Activated naive CD4-positive, alpha-beta T cell treated with anti-CD3 and anti-CD28 coated beads, Interleukin-2, amount 50 U/mL, for 72 hours (primary cell): ENCODE data around the gene RASSF3. TPM values are rescaled to one million over a fixed set of nuclear protein-coding genes. Genes with fewer than 3 reads are reported as not detected.
"Not testable (repeated sequence)": the region's sequence is repeated elsewhere in the genome, so short reads cannot be mapped to it uniquely, and the experiment has no call there.

ENCODE experiments used
- ATAC-seq, 2 donors: fragments of 150-1000 bp; cut with Tn5 transposase; 2 replicates each; pipeline ENCODE4 v1.10.0; 2021; ENCODE audit warnings: mild to moderate bottlenecking in 2 of 2, moderate library complexity in 2 of 2
- DNase-seq, 2 donors: peaks; one replicate each; pipeline ENCODE4 v3.0.0; 2021 to 2022; ENCODE audit warnings: low spot score in 2 of 2
- H3K27ac Mint-ChIP-seq, 2 donors: one replicate each; pipeline ENCODE4 v1.8.0; 2022; ENCODE audit warnings: mild to moderate bottlenecking in 2 of 2, mixed read lengths in 2 of 2
- H3K36me3 Mint-ChIP-seq, 2 donors: one replicate each; pipeline ENCODE4 v1.8.0; 2022; ENCODE audit warnings: mixed read lengths in 2 of 2
- H3K9me3 Mint-ChIP-seq, 2 donors: one replicate each; pipeline ENCODE4 v1.8.0; 2022; ENCODE audit warnings: mixed read lengths in 2 of 2
- total RNA-seq, 2 donors: library from RNA; stranded (reverse); gene quantifications; one replicate each; pipeline ENCODE4 v1.2.3, GENCODE V29; 2022

Gene RASSF3
- total RNA-seq, 2 donors from 2014 or later, result 23.4 to 36.0 TPM

DNA sequence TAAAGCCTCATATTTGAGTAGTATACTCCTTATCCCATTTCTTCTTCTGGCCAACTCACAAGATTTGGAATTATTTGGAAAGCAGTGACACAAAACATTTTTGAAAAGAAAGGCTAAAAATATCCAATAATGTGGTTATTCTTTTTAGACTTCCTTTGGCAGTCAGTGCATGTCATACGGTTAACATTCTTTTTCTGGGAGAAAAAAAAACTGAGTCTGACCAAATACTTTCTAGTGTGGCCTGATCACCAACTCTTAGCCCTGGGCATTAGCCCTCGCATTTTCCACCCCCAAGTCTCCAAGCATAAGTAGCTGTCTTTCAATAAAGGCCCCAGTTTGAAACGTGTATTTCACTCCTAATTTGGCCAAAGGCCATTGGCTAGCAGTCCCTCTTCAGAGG is 5.9 kb downstream of the RASSF3 start:
- DNase-seq, result no peak
- Mint-ChIP-seq H3K9me3 (no peaks in the 10 kb centered on the region), H3K27ac (peak overlapping the region in 1 of 2 donors; percentile 45), H3K36me3 (peaks cover 11 to 38% of the 10 kb centered on the region in 2 donors)
- no peak for ATAC-seq

GRCh38 chr12:64618953-64619590 is 8.8 kb downstream of the RASSF3 start:
- no peaks in the 10 kb centered on the region for H3K9me3 Mint-ChIP-seq
- ATAC-seq (peak in 1 of 2 donors; percentile 41), DNase-seq (no peak)
- H3K36me3 Mint-ChIP-seq, result peaks cover 0 to 28% of the 10 kb centered on the region in 2 donors
- H3K27ac Mint-ChIP-seq, result peak overlapping the region in 1 of 2 donors; percentile 90

GRCh38 chr12:64621257-64621942 is 11.1 kb downstream of the RASSF3 start:
- Mint-ChIP-seq H3K36me3 (peaks cover 0 to 10% of the 10 kb centered on the region in 2 donors), H3K9me3 (no peaks in the 10 kb centered on the region), H3K27ac (peak overlapping the region in 1 of 2 donors; percentile 22)
- no peak for DNase-seq
- ATAC-seq, result no peak

- no peaks in the 10 kb centered on the region for H3K9me3 Mint-ChIP-seq
- H3K36me3 Mint-ChIP-seq, result peaks cover 0 to 13% of the 10 kb centered on the region in 2 donors
- H3K27ac Mint-ChIP-seq, result no peak overlapping the region
- no peak for DNase-seq
- ATAC-seq, result no peak
Observed at GRCh38 chr12:64624035-64624434, 13.7 kb downstream of the RASSF3 start.

DNA sequence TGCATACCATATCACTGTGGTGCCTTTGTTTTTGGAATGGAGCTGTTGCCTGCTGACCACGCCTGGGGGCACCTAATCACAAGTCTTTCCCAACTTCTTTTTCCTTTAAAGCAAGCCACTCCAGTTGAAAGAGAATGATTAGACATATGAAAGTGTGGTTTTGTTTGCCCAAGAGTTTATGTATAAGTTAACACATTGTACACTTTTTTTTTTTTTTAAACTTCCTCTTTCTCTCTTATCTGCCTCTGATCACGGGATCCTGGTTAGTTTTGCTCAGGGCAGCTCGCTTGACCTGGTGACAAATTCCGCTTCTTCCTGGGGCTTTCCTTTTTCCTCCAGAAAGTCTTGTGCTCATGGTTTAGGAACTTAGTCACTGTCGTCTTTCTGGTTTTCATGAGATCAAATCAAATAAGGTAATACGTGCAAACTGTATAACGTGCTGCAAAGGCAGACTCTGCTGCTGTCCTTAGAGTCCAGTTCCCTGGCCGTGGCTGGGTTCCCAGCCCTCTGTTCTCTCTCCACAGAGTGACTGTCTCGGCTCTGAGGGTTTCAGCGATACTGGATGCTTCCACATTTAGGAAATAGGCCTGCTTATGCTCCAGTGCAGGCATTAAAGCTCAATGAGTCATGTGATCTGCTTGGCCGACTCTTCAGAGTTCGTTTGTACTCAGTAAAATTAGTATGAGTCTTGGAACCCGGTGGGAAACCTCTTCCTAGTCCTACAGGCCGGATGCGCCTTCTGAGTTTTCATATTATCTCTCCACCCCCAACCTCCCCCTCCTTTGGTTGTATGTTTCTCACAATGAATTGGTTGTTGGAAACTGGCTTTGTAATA is 15.2 kb downstream of the RASSF3 start:
- DNase-seq (peak; percentile 31 to 64), ATAC-seq (peak; percentile 87)
- peaks cover 0 to 2% of the 10 kb centered on the region in 2 donors for H3K9me3 Mint-ChIP-seq
- peak overlapping the region; percentile 79 to 98 for H3K27ac Mint-ChIP-seq
- H3K36me3 Mint-ChIP-seq, result peaks cover 3 to 16% of the 10 kb centered on the region in 2 donors

DNA sequence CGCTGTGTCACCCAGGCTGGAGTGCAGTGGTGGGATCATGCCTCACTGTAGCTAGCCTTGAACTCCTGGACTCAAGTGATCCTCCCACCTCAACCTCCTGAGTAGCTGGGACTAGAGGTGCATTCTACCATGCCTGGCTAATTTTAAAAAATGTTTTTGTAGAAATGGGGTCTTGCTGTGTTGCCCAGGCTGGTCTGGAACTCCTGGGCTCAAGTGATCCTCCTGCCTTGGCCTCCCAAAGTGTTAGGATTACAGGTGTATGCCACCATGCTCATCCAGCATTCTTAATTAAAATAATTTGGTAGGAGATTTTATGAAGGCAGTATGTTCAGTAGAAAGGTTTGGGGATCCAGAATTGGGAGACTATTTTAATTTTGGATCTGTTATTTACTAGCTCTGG is 16.3 kb downstream of the RASSF3 start:
- peaks cover 12 to 27% of the 10 kb centered on the region in 2 donors for H3K36me3 Mint-ChIP-seq
- not testable (repeated sequence) for ATAC-seq, H3K27ac Mint-ChIP-seq, DNase-seq, H3K9me3 Mint-ChIP-seq

GRCh38 chr12:64627771-64628170 is 17.5 kb downstream of the RASSF3 start:
- DNase-seq (no peak), ATAC-seq (no peak)
- Mint-ChIP-seq H3K9me3 (peaks cover 8 to 14% of the 10 kb centered on the region in 2 donors), H3K36me3 (peaks cover 22 to 33% of the 10 kb centered on the region in 2 donors), H3K27ac (peak overlapping the region in 1 of 2 donors; percentile 17)

DNA sequence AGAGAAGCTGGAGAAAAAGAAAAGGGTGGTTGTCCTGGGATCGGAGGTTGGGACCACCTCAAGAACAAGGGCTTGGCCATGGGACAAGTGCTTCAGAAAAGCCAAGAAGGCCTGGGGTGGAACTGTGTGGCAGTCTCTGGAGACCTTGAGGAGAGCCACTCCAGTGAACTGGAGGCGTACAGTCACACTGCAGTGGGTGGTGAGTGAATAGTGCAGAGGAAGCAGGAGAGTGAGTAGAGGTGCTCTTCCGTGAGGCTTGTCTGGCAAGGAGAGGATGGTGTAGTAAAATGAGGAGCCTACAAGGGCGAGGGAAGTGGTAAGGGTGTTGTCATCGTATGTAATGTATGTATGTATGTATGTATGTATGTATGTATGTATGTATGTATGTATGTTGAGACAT is 20.9 kb downstream of the RASSF3 start:
- DNase-seq, result no peak
- Mint-ChIP-seq H3K9me3 (peaks cover 8 to 21% of the 10 kb centered on the region in 2 donors), H3K36me3 (peaks cover 28 to 41% of the 10 kb centered on the region in 2 donors), H3K27ac (peak overlapping the region; percentile 37 to 70)
- peak; percentile 59 to 63 for ATAC-seq

- peaks cover 28 to 36% of the 10 kb centered on the region in 2 donors for H3K36me3 Mint-ChIP-seq
- DNase-seq (no peak), ATAC-seq (peak; percentile 2 to 16)
- H3K9me3 Mint-ChIP-seq, result peaks cover 8 to 21% of the 10 kb centered on the region in 2 donors
- H3K27ac Mint-ChIP-seq, result peak overlapping the region in 1 of 2 donors; percentile 70
Observed at GRCh38 chr12:64633011-64633939, 23.0 kb downstream of the RASSF3 start.

- no peak for DNase-seq
- Mint-ChIP-seq H3K9me3 (peaks cover 8 to 25% of the 10 kb centered on the region in 2 donors), H3K36me3 (peaks cover 28 to 42% of the 10 kb centered on the region in 2 donors), H3K27ac (peak overlapping the region; percentile 10 to 70)
- peak; percentile 61 to 72 for ATAC-seq
Observed at GRCh38 chr12:64633940-64634337, 23.6 kb downstream of the RASSF3 start.

GRCh38 chr12:64634508-64635092 is 24.3 kb downstream of the RASSF3 start:
- H3K36me3 Mint-ChIP-seq, result peaks cover 28 to 42% of the 10 kb centered on the region in 2 donors
- ATAC-seq, result no peak

DNA sequence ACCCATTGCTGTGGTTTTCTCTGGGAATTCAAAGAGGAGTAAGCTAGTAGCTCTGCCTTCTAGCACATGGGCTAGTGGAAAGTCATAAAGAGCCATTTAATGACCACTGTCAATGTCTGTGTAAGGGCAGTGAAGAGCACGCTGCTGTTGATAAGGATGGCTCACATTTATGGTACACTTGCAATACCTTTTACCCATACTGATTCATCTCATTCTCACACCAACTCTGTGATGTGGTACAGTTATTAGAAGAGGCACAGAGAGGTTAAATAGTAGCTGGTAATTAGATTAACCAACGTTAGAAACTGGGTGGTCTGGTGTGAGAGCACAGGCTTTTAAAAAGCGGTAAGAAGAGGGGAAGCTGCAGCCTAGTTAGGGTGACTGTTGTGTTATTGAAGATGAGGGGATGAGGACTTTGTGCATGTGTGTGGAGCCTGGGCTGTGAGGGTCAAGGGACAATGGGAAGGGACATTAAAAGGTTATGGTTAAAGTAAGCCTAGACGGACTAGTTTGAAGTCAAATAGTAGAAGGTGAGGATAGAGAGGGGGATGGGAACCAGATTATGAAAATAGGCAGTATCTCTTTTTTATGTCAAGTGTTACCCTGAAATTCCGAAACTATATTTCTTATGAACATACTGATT is 25.2 kb downstream of the RASSF3 start:
- H3K36me3 Mint-ChIP-seq, result peaks cover 25 to 39% of the 10 kb centered on the region in 2 donors
- H3K9me3 Mint-ChIP-seq, result peaks cover 8 to 23% of the 10 kb centered on the region in 2 donors
- DNase-seq, result no peak
- peak overlapping the region; percentile 38 to 65 for H3K27ac Mint-ChIP-seq
- ATAC-seq, result peak; percentile 44 to 67

More at GRCh38 chr12:64634508-64635092, 24.3 kb downstream of the RASSF3 start:
- Mint-ChIP-seq H3K9me3 (peaks cover 8 to 25% of the 10 kb centered on the region in 2 donors), H3K27ac (peak overlapping the region; percentile 10 to 65)
- DNase-seq, result no peak

- Mint-ChIP-seq H3K9me3 (peaks cover 7 to 18% of the 10 kb centered on the region in 2 donors), H3K36me3 (peaks cover 14 to 26% of the 10 kb centered on the region in 2 donors), H3K27ac (no peak overlapping the region)
- DNase-seq (no peak), ATAC-seq (no peak)
Observed at GRCh38 chr12:64636856-64637255, 26.6 kb downstream of the RASSF3 start.

DNA sequence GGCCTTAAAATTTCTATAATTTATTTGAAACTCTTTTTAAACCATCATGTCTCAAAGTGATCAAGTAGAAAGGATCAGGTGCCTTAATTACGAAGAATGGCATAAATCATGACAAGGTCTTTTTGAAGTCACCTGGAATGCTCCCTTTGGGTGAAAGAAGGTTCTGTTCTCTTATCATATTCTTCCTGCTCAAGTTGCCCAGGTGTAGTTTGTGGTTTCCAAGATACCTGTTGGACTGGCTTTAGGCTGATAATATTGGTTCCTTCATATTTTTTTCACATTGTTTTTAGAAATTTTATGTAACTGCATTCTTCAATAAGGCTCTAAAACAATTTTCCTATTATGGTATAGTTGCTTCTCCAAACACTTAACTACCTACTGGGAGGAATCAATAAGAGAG is 29.2 kb downstream of the RASSF3 start:
- ATAC-seq, result no peak
- Mint-ChIP-seq H3K36me3 (peaks cover 0 to 6% of the 10 kb centered on the region in 2 donors), H3K9me3 (peaks cover 0 to 4% of the 10 kb centered on the region in 2 donors), H3K27ac (no peak overlapping the region)
- DNase-seq, result no peak

GRCh38 chr12:64646318-64646717 is 36.0 kb downstream of the RASSF3 start:
- ATAC-seq, result no peak
- Mint-ChIP-seq H3K36me3 (no peaks in the 10 kb centered on the region), H3K9me3 (no peaks in the 10 kb centered on the region), H3K27ac (peak overlapping the region in 1 of 2 donors; percentile 54)
- no peak for DNase-seq
